ENCODE results near the gene CDK17.

The CDK17 gene

DNA sequence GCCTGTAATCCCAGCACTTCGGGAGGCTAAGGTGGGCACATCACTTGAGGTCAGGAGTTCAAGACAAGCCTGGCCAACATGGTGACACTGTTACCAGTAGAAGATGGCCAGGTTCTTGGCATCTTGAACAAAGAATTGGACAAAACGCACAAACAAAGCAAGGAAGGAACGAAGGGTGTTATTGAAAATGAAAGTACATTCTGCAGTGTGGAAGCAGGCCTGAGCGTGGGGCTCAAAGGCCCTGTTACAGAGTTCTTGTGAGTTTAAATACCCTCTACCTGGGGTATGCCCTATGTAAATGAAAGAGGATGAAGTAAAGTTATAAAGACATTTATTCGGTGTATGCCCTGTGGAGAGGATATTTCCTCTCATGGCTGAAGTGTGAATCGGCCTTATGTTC, 20.8 kb upstream of the CDK17 start:
- TF ChIP-seq, protein P1, sequence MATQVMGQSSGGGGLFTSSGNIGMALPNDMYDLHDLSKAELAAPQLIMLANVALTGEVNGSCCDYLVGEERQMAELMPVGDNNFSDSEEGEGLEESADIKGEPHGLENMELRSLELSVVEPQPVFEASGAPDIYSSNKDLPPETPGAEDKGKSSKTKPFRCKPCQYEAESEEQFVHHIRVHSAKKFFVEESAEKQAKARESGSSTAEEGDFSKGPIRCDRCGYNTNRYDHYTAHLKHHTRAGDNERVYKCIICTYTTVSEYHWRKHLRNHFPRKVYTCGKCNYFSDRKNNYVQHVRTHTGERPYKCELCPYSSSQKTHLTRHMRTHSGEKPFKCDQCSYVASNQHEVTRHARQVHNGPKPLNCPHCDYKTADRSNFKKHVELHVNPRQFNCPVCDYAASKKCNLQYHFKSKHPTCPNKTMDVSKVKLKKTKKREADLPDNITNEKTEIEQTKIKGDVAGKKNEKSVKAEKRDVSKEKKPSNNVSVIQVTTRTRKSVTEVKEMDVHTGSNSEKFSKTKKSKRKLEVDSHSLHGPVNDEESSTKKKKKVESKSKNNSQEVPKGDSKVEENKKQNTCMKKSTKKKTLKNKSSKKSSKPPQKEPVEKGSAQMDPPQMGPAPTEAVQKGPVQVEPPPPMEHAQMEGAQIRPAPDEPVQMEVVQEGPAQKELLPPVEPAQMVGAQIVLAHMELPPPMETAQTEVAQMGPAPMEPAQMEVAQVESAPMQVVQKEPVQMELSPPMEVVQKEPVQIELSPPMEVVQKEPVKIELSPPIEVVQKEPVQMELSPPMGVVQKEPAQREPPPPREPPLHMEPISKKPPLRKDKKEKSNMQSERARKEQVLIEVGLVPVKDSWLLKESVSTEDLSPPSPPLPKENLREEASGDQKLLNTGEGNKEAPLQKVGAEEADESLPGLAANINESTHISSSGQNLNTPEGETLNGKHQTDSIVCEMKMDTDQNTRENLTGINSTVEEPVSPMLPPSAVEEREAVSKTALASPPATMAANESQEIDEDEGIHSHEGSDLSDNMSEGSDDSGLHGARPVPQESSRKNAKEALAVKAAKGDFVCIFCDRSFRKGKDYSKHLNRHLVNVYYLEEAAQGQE (IDR thresholded peaks at IDR 0.05; ENCODE audit: low read depth), result no peak
- no peak for TF ChIP-seq TEAD4 (IDR thresholded peaks at IDR 0.05)
- TF ChIP-seq YY1 (IDR thresholded peaks at IDR 0.05; ENCODE audit: low read depth), result no peak
- no peak for TF ChIP-seq ZBTB7A (IDR thresholded peaks at IDR 0.05; ENCODE audit: low read depth)
- no peak for TF ChIP-seq TAF1 (IDR thresholded peaks at IDR 0.05; ENCODE audit: low read depth)
- TF ChIP-seq TCF12 (IDR thresholded peaks at IDR 0.05; ENCODE audit: low read depth), result no peak
- TF ChIP-seq, protein P2, sequence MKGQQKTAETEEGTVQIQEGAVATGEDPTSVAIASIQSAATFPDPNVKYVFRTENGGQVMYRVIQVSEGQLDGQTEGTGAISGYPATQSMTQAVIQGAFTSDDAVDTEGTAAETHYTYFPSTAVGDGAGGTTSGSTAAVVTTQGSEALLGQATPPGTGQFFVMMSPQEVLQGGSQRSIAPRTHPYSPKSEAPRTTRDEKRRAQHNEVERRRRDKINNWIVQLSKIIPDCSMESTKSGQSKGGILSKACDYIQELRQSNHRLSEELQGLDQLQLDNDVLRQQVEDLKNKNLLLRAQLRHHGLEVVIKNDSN (IDR thresholded peaks at IDR 0.05), result no peak
- no peak for TF ChIP-seq RAD21 (IDR thresholded peaks at IDR 0.05; ENCODE audit: low read depth)
- no peak for TF ChIP-seq EGR1 (IDR thresholded peaks at IDR 0.05)
- TF ChIP-seq EP300 (IDR thresholded peaks at IDR 0.05; ENCODE audit: borderline replicate concordance), result no peak

DNA sequence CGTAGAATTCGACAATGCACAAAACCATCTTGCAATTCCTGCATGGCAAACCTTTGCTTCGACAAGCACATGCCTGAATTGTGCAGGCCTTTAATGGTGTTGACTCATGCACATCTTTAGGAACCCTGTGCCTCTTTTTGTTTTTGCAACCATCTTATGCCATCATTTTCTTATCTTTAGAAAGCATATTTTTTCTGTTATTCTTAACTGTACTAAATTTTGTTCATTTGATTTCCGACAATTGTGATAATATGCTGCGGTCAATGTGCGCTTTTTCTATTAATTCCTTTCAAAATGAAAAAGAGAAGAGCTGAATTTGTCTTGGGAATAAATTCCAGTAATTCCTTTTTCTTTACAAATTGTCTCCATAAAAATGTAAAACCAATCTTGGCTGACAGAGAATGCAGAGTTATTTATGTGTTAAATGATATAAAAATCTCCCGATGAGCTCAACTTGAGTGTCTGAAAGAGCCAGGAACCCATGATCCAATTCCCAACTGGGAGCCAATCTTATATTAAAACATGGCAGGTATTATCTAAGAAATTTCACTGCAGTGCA, 20.1 kb upstream of the CDK17 start:
- TF ChIP-seq YY1 (IDR thresholded peaks at IDR 0.05; ENCODE audit: low read depth), result no peak
- no peak for TF ChIP-seq FOXM1 (IDR thresholded peaks at IDR 0.05; ENCODE audit: borderline replicate concordance, low read depth)
- no peak for TF ChIP-seq EGR1 (IDR thresholded peaks at IDR 0.05)
- TF ChIP-seq NFIC (IDR thresholded peaks at IDR 0.05), result no peak
- TF ChIP-seq, protein P3, sequence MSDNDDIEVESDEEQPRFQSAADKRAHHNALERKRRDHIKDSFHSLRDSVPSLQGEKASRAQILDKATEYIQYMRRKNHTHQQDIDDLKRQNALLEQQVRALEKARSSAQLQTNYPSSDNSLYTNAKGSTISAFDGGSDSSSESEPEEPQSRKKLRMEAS (IDR thresholded peaks at IDR 0.05), result no peak
- no peak for TF ChIP-seq CEBPB (IDR thresholded peaks at IDR 0.05)
- TF ChIP-seq TEAD4 (IDR thresholded peaks at IDR 0.05), result no peak

DNA sequence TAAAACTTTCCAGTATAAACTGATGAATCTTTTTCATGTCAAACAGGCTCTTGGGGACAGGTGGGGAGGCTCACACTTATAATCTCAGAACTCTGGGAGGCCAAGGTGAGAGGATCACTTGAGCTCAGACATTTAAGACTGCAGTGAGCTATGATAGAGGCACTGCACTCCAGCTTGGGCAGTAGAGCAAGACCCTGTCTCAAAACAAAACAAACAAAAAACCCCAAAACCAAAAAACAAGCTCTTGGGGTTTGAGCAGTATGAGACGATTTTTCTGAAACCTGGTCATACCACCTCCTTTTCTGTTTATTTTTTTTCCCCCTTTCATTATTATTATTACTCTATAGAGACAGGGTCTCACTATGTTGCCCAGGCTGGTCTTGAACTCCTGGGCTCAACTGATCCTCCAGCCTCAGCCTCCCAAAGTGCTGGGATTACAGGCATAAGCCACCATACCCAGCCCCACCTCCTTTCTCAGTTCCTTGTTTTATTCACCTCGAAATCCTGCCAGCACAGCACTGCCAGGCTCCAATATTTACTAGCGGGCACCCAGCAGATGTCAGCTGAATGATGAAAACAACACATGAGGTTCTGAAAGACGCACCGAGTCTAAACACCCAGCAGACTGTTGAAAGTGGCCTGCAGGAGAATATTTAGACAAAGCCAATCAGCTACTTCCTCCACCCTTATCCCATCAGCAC, 19.5 kb upstream of the CDK17 start:
- TF ChIP-seq FOXM1 (IDR thresholded peaks at IDR 0.05; ENCODE audit: borderline replicate concordance, low read depth) (no peak), CEBPB (IDR thresholded peaks at IDR 0.05) (no peak), TAF1 (IDR thresholded peaks at IDR 0.05; ENCODE audit: low read depth) (no peak), NFIC (IDR thresholded peaks at IDR 0.05) (no peak), TEAD4 (IDR thresholded peaks at IDR 0.05) (no peak), EGR1 (IDR thresholded peaks at IDR 0.05) (no peak), EP300 (IDR thresholded peaks at IDR 0.05; ENCODE audit: borderline replicate concordance) (no peak), YY1 (IDR thresholded peaks at IDR 0.05; ENCODE audit: low read depth) (no peak), CREB1 (IDR thresholded peaks at IDR 0.05; ENCODE audit: low read depth) (no peak), ZBTB7A (IDR thresholded peaks at IDR 0.05; ENCODE audit: low read depth) (no peak), TCF12 (IDR thresholded peaks at IDR 0.05; ENCODE audit: low read depth) (no peak), RAD21 (IDR thresholded peaks at IDR 0.05; ENCODE audit: low read depth) (no peak)
- TF ChIP-seq, protein P1 (IDR thresholded peaks at IDR 0.05; ENCODE audit: low read depth), result no peak
- TF ChIP-seq, protein P2 (IDR thresholded peaks at IDR 0.05), result no peak
- TF ChIP-seq, protein P3 (IDR thresholded peaks at IDR 0.05), result no peak

DNA sequence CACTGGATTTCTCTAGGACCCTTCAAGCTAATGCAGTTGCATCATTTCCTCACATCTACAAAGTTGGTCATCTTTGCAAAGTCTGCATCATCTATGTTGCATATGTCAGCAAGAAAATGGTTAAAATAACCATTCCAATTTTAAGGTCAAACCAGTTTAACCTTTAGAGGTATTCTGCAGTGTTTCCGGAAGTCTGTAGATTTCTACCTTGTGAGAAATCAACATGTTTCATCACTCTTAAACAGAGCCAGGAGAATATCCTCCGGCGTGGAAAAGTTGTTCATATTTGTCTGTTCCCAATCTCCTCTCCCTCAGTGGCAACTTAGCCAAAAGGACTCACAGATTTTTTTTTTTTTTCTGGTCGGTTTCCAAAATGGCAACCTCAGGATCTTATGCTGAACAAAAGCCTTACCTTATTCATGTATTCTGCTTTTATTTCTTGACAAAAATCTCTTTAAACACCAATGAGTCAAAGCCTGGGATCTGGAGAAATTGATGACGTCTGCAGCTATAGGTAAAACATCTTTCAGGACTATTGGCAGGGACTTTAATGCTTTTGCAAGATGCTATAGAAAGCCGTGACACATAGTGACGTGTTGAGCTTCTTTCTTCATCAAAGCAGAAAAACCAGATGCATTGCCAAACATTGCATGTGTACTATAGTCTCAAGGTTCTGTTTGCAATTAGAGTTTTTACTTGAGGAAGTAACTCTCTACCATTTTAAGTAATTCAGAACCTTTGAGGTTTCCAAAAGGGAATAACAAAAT, 16.0 kb upstream of the CDK17 start:
- TF ChIP-seq, protein P3 (IDR thresholded peaks at IDR 0.05), result no peak
- TF ChIP-seq RAD21 (IDR thresholded peaks at IDR 0.05; ENCODE audit: low read depth), result no peak
- TF ChIP-seq YY1 (IDR thresholded peaks at IDR 0.05; ENCODE audit: low read depth), result no peak
- no peak for TF ChIP-seq ZBTB7A (IDR thresholded peaks at IDR 0.05; ENCODE audit: low read depth)
- TF ChIP-seq TEAD4 (IDR thresholded peaks at IDR 0.05), result no peak
- no peak for TF ChIP-seq CEBPB (IDR thresholded peaks at IDR 0.05)
- TF ChIP-seq TCF12 (IDR thresholded peaks at IDR 0.05; ENCODE audit: low read depth), result no peak
- TF ChIP-seq EP300 (IDR thresholded peaks at IDR 0.05; ENCODE audit: borderline replicate concordance), result no peak
- TF ChIP-seq TAF1 (IDR thresholded peaks at IDR 0.05; ENCODE audit: low read depth), result no peak
- TF ChIP-seq EGR1 (IDR thresholded peaks at IDR 0.05), result no peak
- no peak for TF ChIP-seq NFIC (IDR thresholded peaks at IDR 0.05)
- TF ChIP-seq, protein P2 (IDR thresholded peaks at IDR 0.05), result no peak
